Upper lobe of left lung (tissue), 6 donors: ENCODE data around the gene KRT35. TPM values are rescaled to one million over a fixed set of nuclear protein-coding genes. Genes with fewer than 3 reads are reported as not detected.

Experiments
- ATAC-seq, 2 donors: fragments of 200-7000 bp; cut with Tn5 transposase; one replicate each; pipeline ENCODE4 v1.9.1; 2022; ENCODE audit warnings: mild to moderate bottlenecking in 2 of 2, moderate library complexity in 2 of 2; ENCODE audit not compliant: low FRiP score in 2 of 2
- DNase-seq, 2 donors: peaks; one replicate each; pipeline ENCODE4 v3.0.0-alpha.2; 2019 to 2020
- H3K27ac ChIP-seq, 4 donors: fragments of 200-600 bp; sonication (generic); one replicate each; pipeline ENCODE4 v1.5.1; 2016 to 2019
- H3K27me3 ChIP-seq, 4 donors: fragments of 200-600 bp; sonication (generic); one replicate each; pipeline ENCODE4 v1.5.1; 2017 to 2019
- H3K36me3 ChIP-seq, 4 donors: fragments of 200-600 bp; sonication (generic); one replicate each; pipeline ENCODE4 v1.5.1; 2016 to 2019
- H3K4me1 ChIP-seq, 4 donors: fragments of 200-600 bp; sonication (generic); one replicate each; pipeline ENCODE4 v1.5.1; 2018 to 2019
- H3K4me3 ChIP-seq, 4 donors: fragments of 200-600 bp; sonication (generic); one replicate each; pipeline ENCODE4 v1.5.1; 2017 to 2019; ENCODE audit warnings: mild to moderate bottlenecking in 2 of 4, moderate library complexity in 1 of 4
- H3K9me3 ChIP-seq, 4 donors: fragments of 200-600 bp; sonication (generic); one replicate each; pipeline ENCODE4 v1.5.1; 2018 to 2019
- EP300 ChIP-seq, 4 donors: sonication (generic); formaldehyde crosslinking; IDR thresholded peaks; one replicate each; pipeline ENCODE4 v1.5.1; 2017; ENCODE audit warnings: antibody characterized with exemption in 4 of 4, control low read depth in 2 of 4
- POLR2A ChIP-seq, 4 donors: fragments of 450-650 bp; IDR thresholded peaks; one replicate each; pipeline ENCODE4 v1.5.1; 2016 to 2017; ENCODE audit warnings: antibody characterized with exemption in 4 of 4, mild to moderate bottlenecking in 2 of 4
- POLR2AphosphoS5 ChIP-seq, 2 donors: sonication (generic); formaldehyde crosslinking; IDR thresholded peaks; one replicate each; pipeline ENCODE4 v1.5.1; 2017; ENCODE audit warnings: antibody characterized with exemption in 2 of 2
- WGBS, 2 donors: methylation state at CpG; one replicate each; pipeline ENCODE4 v1.1.5; 2017 to 2018; 5-methylcytosine and 5-hydroxymethylcytosine counted together
- total RNA-seq, 6 donors: library from RNA; depleted of rRNA in 4 of 6; stranded (reverse); fragments of >200 nt in 4 of 6; gene quantifications; one replicate each; pipeline versions ENCODE4 v1.1.0 to v1.2.1, GENCODE V29; 2016 to 2021
- TF ChIP-seq, protein P1 (sequence below), 6 experiments: fragments of 450-650 bp in 4 of 6; fragments of 200-600 bp in 2 of 6; sonication (generic) in 2 of 6; IDR thresholded peaks; one replicate each; pipeline ENCODE4 v1.5.1; 2016 to 2019; ENCODE audit warnings: antibody characterized with exemption in 6 of 6
- donor health status: DM: no; HTN: no; CAD: no; lungs with moderate emphysema.
- donor health status: DM: no; HTN: yes; CAD: no; lungs with severe emphysema.

Gene KRT35
- total RNA-seq, 6 donors from 2014 or later = not detected

DNA sequence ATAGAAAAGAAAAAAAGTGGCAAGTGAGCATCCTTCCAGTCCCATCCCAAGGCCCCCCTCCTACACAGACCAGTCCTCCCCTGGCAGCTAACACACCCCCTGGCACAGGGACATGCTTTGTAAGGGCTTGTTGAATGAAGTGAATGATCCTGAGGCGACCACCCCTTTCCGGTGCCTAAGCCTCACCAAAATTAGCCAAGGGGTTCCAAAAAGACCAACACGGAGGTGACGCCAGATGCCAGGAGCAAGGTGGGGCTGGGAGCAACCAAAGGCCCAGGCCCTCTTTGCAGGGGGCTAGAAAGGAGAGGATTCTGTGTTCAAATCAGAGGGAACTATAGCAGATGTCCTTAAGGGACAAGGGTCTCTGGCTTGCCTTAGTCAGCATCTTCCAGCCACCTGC is 5.5 kb downstream of the KRT35 start:
- H3K4me3 ChIP-seq = no peak overlapping the region
- ATAC-seq (no peak), DNase-seq (no peak)
- no peak overlapping the region for H3K27ac ChIP-seq
- H3K4me1 ChIP-seq = no peaks in the 10 kb centered on the region
- no peak for TF ChIP-seq EP300 (IDR thresholded peaks at IDR 0.05)
- H3K36me3 ChIP-seq = no peaks in the 10 kb centered on the region
- WGBS, 2 donors = 92 to 94% methylated on average over 4 of the region's 4 CpGs
- H3K9me3 ChIP-seq = no peaks in the 10 kb centered on the region
- no peaks in the 10 kb centered on the region for H3K27me3 ChIP-seq

DNA sequence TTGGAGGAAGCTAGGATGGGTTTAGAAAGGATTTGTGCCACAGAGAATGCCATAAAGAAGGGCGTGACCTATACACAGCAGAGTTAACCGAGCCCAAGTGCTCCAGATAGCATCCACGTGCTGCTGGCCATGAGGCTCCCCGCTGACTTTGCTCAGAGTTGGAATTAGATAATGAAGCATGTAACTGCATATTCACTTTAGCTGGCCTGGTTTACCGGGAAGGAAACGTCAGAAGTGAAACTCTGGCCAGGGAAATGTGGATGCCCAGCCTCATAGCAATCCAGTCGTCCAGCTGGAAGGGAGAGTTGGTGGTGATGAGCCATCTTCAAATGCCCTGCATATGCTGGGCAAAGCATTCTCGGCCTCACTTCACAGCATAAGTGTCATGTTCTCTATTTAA is 6.1 kb downstream of the KRT35 start:
- no peak overlapping the region for H3K4me3 ChIP-seq
- DNase-seq (no peak), ATAC-seq (no peak)
- H3K27me3 ChIP-seq = no peaks in the 10 kb centered on the region
- TF ChIP-seq, protein P1, sequence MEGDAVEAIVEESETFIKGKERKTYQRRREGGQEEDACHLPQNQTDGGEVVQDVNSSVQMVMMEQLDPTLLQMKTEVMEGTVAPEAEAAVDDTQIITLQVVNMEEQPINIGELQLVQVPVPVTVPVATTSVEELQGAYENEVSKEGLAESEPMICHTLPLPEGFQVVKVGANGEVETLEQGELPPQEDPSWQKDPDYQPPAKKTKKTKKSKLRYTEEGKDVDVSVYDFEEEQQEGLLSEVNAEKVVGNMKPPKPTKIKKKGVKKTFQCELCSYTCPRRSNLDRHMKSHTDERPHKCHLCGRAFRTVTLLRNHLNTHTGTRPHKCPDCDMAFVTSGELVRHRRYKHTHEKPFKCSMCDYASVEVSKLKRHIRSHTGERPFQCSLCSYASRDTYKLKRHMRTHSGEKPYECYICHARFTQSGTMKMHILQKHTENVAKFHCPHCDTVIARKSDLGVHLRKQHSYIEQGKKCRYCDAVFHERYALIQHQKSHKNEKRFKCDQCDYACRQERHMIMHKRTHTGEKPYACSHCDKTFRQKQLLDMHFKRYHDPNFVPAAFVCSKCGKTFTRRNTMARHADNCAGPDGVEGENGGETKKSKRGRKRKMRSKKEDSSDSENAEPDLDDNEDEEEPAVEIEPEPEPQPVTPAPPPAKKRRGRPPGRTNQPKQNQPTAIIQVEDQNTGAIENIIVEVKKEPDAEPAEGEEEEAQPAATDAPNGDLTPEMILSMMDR (IDR thresholded peaks at IDR 0.05) = no peak
- TF ChIP-seq EP300 (IDR thresholded peaks at IDR 0.05) (no peak), POLR2A (IDR thresholded peaks at IDR 0.05) (no peak), POLR2AphosphoS5 (IDR thresholded peaks at IDR 0.05) (no peak)
- H3K4me1 ChIP-seq = no peaks in the 10 kb centered on the region
- H3K36me3 ChIP-seq = no peaks in the 10 kb centered on the region
- H3K9me3 ChIP-seq = no peaks in the 10 kb centered on the region
- no peak overlapping the region for H3K27ac ChIP-seq
- WGBS, 2 donors = 71 to 75% methylated on average over 8 of the region's 8 CpGs

DNA sequence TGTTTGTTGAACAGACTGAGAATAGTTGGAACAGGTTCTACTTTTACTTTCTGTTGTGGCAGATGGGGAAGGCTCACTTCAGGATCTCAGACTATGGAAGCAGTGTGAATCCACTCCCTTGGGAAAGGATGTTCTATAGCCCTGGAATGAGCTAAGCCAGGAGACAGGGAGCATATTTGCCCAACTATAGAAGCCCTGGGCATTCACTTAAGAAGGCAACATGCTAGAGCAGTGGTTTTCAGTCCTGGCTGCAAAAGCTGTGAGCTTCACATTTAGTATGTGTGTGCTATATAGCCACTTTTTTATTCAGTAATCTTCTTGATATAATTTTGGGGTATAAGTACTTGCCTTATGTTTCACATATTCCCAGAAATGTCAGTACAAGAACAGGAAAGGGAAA is 12.6 kb downstream of the KRT35 start:
- DNase-seq = no peak
- Histone ChIP-seq H3K9me3 (no peaks in the 10 kb centered on the region), H3K27ac (no peak overlapping the region), H3K4me3 (no peak overlapping the region), H3K4me1 (peaks cover 0 to 13% (median 5%) of the 10 kb centered on the region in 4 donors), H3K27me3 (no peaks in the 10 kb centered on the region), H3K36me3 (no peaks in the 10 kb centered on the region)
- TF ChIP-seq EP300 (IDR thresholded peaks at IDR 0.05) (no peak), POLR2AphosphoS5 (IDR thresholded peaks at IDR 0.05) (no peak), POLR2A (IDR thresholded peaks at IDR 0.05) (no peak)
- TF ChIP-seq, protein P1 (IDR thresholded peaks at IDR 0.05) = no peak
- ATAC-seq = no peak

- Histone ChIP-seq H3K27me3 (no peaks in the 10 kb centered on the region), H3K4me1 (peaks cover 0 to 13% (median 5%) of the 10 kb centered on the region in 4 donors), H3K36me3 (no peaks in the 10 kb centered on the region), H3K27ac (no peak overlapping the region), H3K9me3 (no peaks in the 10 kb centered on the region), H3K4me3 (no peak overlapping the region)
- ATAC-seq (no peak), DNase-seq (no peak)
- 59 to 61% methylated on average over 2 to 4 of the region's 4 CpGs for WGBS, 2 donors
- TF ChIP-seq POLR2AphosphoS5 (IDR thresholded peaks at IDR 0.05) = no peak
- TF ChIP-seq POLR2A (IDR thresholded peaks at IDR 0.05) = no peak
- TF ChIP-seq, protein P1 (IDR thresholded peaks at IDR 0.05) = no peak
- no peak for TF ChIP-seq EP300 (IDR thresholded peaks at IDR 0.05)
Measured at GRCh38 chr17:41467561-41467960, 13.4 kb downstream of the KRT35 start.

DNA sequence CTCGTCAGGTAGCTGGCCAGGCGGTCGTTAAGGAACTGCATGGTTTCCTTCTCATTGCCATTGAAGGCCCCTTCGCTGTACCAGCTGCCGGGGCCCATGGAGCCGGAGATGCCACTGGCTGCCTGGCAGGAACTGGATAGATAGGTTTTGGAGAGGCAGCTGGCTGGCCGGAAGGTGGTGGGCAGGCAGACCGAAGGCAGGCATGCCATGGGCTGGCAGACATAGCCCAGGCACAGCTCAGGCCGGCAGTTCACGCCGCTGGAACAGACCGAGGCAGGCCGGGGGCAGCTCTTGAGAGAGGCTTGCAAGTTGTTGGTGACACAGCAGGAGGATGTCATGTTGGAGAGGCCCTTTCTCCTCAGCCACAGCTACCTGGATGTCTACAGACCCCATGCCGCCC is 14.0 kb downstream of the KRT35 start, which contains the start of gene KRT32:
Gene KRT32, minus strand, starts transcription at position 399 of the 400 bp plus-strand sequence. Its CDS starts 61 bp downstream, at position 338.
- no peak for ATAC-seq
- DNase-seq = peak in 1 of 2 donors; percentile 62
- peaks cover 0 to 13% (median 5%) of the 10 kb centered on the region in 4 donors for H3K4me1 ChIP-seq
- H3K9me3 ChIP-seq = no peaks in the 10 kb centered on the region
- no peaks in the 10 kb centered on the region for H3K36me3 ChIP-seq
- 89 to 92% methylated on average over 11 to 14 of the region's 14 CpGs for WGBS, 2 donors
- no peak for TF ChIP-seq POLR2A (IDR thresholded peaks at IDR 0.05)
- no peak for TF ChIP-seq POLR2AphosphoS5 (IDR thresholded peaks at IDR 0.05)
- no peak for TF ChIP-seq EP300 (IDR thresholded peaks at IDR 0.05)
- TF ChIP-seq, protein P1 (IDR thresholded peaks at IDR 0.05) = no peak
- H3K27me3 ChIP-seq = no peaks in the 10 kb centered on the region
- H3K27ac ChIP-seq = no peak within 1 kb of the TSS
- H3K4me3 ChIP-seq = no peak within 1 kb of the TSS
